OCI-LY1 (cell line): Measurements from ENCODE around the gene HOTAIR.

Experiments
- EZH2 ChIP-seq: fragments of 200-600 bp; sonication (generic), shearing (Covaris generic); IDR thresholded peaks from 2 replicates; pipeline ENCODE4 v1.8.0; 2017; ENCODE audit warnings: borderline replicate concordance, mixed run types, mild to moderate bottlenecking, antibody characterized with exemption, low read length, moderate library complexity, mixed read lengths
- TF ChIP-seq, protein P1 (sequence below): fragments of 200-600 bp; sonication (generic), shearing (Covaris generic); IDR thresholded peaks from 2 replicates; pipeline ENCODE4 v1.5.1; 2017; ENCODE audit warnings: mild to moderate bottlenecking, antibody characterized with exemption, low read length, moderate library complexity, mixed read lengths

DNA sequence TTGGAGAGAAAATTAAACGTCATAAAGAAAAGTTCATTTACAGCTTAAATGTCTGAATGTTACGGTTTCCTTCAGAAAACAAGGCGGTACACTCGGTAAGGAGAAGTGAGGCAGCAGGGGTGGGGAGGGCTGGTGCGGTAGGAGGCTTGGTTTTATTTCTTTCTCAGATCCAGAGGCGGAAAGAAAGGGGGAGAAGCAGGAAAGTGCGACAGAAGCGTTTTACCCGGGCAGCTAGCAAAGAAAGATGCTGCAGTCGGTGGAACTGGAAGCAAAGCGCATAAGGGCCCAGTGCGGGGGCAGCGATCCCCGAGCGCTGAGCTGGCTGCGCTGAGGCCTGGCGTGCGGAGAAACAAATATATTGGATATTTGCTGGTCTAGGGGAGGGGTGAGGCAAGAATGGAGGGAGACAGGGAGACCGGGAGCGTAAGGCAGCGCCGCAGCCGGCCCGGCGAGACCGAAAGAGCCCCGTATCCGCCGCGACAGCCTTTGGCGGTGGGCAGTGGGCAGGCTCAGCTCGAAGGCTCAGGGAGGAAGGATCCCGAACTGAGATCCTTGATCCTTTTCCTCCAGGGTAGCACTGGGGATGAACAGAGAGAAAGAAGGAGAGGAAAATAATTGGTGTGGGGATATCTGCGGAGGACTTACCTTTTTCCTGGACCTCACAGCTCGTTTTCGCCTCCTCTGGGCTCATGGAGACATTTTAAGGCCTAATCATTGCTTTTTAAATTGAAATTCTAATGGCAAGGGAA lies 8.2 kb downstream of the HOTAIR start:
- TF ChIP-seq EZH2, result no peak
- TF ChIP-seq, protein P1, sequence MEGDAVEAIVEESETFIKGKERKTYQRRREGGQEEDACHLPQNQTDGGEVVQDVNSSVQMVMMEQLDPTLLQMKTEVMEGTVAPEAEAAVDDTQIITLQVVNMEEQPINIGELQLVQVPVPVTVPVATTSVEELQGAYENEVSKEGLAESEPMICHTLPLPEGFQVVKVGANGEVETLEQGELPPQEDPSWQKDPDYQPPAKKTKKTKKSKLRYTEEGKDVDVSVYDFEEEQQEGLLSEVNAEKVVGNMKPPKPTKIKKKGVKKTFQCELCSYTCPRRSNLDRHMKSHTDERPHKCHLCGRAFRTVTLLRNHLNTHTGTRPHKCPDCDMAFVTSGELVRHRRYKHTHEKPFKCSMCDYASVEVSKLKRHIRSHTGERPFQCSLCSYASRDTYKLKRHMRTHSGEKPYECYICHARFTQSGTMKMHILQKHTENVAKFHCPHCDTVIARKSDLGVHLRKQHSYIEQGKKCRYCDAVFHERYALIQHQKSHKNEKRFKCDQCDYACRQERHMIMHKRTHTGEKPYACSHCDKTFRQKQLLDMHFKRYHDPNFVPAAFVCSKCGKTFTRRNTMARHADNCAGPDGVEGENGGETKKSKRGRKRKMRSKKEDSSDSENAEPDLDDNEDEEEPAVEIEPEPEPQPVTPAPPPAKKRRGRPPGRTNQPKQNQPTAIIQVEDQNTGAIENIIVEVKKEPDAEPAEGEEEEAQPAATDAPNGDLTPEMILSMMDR, result no peak
